H1 (cell line): Measurements from ENCODE around the gene UBASH3B. TPM values are rescaled to one million over a fixed set of nuclear protein-coding genes. Genes with fewer than 3 reads are reported as not detected.

Experiments
- CHD7 ChIP-seq: fragments of 300-600 bp; sonication (generic); IDR thresholded peaks from 2 replicates; pipeline ENCODE4 v1.7.1; 2012; ENCODE audit warnings: low read length, moderate library complexity, mild to moderate bottlenecking, inconsistent platforms; ENCODE audit not compliant: insufficient replicate concordance
- CREB1 ChIP-seq: IDR thresholded peaks from 2 replicates; pipeline ENCODE4 v1.6.1; 2012; ENCODE audit warnings: inconsistent platforms
- CTBP2 ChIP-seq: IDR thresholded peaks from 2 replicates; pipeline ENCODE4 v1.7.0; 2011; ENCODE audit warnings: borderline replicate concordance, mild to moderate bottlenecking, moderate library complexity, mixed read lengths, low read length; ENCODE audit not compliant: insufficient read depth, insufficient read length
- EP300 ChIP-seq, 2 experiments: IDR thresholded peaks; 1 replicate in 1 of 2; 2 replicates in 1 of 2; pipeline ENCODE4 v1.6.1; 2011 to 2012; ENCODE audit warnings: low read depth in 2 of 2, low read length in 2 of 2, mild to moderate bottlenecking in 2 of 2, borderline replicate concordance in 1 of 2, inconsistent platforms in 1 of 2, moderate library complexity in 1 of 2
- KDM5A ChIP-seq: fragments of 200-600 bp; IDR thresholded peaks from 2 replicates; pipeline ENCODE4 v1.7.1; 2012; ENCODE audit warnings: mild to moderate bottlenecking, low read length, inconsistent platforms, mixed read lengths
- TEAD4 ChIP-seq: IDR thresholded peaks from 2 replicates; pipeline ENCODE4 v1.6.1; 2012; ENCODE audit warnings: low read depth, low read length, inconsistent platforms, mixed read lengths
- polyA plus RNA-seq, 7 experiments: library from polyadenylated mRNA; depleted of rRNA in 3 of 7; stranded (reverse) in 5 of 7; unstranded in 2 of 7; fragments of >200 nt in 5 of 7; fragments of 200-250 nt in 2 of 7; gene quantifications; 1 replicate in 5 of 7; 2 replicates in 1 of 7; 4 replicates in 1 of 7; pipeline versions ENCODE4 v1.2.1 to v1.2.3, GENCODE V29; 2011 to 2013; ENCODE audit warnings: missing spikeins in 2 of 7, mixed read lengths in 2 of 7
- total RNA-seq: library from RNA; stranded (reverse); fragmentation: NEBNext Ultra II Directional; extraction: Animal tissue kit (Norgen Biotek cat#: 25700); gene quantifications from 2 replicates; pipeline ENCODE4 v1.2.1, GENCODE V29; 2021

UBASH3B gene
- total and polyA plus RNA-seq, 2 of the 8 experiments (the other 6 are each of a cell fraction or from before 2014, with no cell fraction given) = 7.5 to 9.5 TPM

- TF ChIP-seq CHD7 (no peak), EP300 (IDR thresholded peaks at IDR 0.05; ENCODE audit: borderline replicate concordance in 1 of 2, low read depth in 2 of 2, low read length in 2 of 2) (no peak), KDM5A (no peak), CTBP2 (no peak), TEAD4 (no peak), CREB1 (no peak)
- TF ChIP-seq, all 59 proteins: peak for 0
These were observed 91.8 kb downstream of the UBASH3B start (continued) for GRCh38 chr11:122747351-122747781.
